Stomach smooth muscle (tissue), 2 donors: ENCODE results near the gene RNF157.

Experiments used
- H3K27ac ChIP-seq: one replicate; pipeline ENCODE4 v1.7.0; 2013; ENCODE audit warnings: mild to moderate bottlenecking, low read length, inconsistent platforms
- H3K27me3 ChIP-seq, 2 donors: one replicate each; pipeline ENCODE4 v1.7.0; 2013; ENCODE audit warnings: low read length in 2 of 2; ENCODE audit not compliant: insufficient read depth in 2 of 2, control insufficient read depth in 1 of 2
- H3K36me3 ChIP-seq, 2 donors: one replicate each; pipeline ENCODE4 v1.7.0; 2013; ENCODE audit warnings: low read length in 2 of 2; ENCODE audit not compliant: control insufficient read depth in 2 of 2, insufficient read depth in 2 of 2
- H3K4me1 ChIP-seq: one replicate; pipeline ENCODE4 v1.7.0; 2013; ENCODE audit warnings: low read length; ENCODE audit not compliant: control insufficient read depth, insufficient read depth
- H3K4me3 ChIP-seq, 2 donors: one replicate each; pipeline ENCODE4 v1.7.0; 2013; ENCODE audit warnings: low read length in 2 of 2
- H3K9ac ChIP-seq, 2 donors: one replicate each; pipeline ENCODE4 v1.7.0; 2013; ENCODE audit warnings: low read length in 2 of 2, mild to moderate bottlenecking in 1 of 2
- H3K9me3 ChIP-seq, 2 donors: one replicate each; pipeline ENCODE4 v1.7.0; 2013; ENCODE audit warnings: low read length in 2 of 2; ENCODE audit not compliant: control insufficient read depth in 2 of 2
- donor health status: healthy.
- donor health status: Pancreatic carcinoma.

Gene RNF157

DNA sequence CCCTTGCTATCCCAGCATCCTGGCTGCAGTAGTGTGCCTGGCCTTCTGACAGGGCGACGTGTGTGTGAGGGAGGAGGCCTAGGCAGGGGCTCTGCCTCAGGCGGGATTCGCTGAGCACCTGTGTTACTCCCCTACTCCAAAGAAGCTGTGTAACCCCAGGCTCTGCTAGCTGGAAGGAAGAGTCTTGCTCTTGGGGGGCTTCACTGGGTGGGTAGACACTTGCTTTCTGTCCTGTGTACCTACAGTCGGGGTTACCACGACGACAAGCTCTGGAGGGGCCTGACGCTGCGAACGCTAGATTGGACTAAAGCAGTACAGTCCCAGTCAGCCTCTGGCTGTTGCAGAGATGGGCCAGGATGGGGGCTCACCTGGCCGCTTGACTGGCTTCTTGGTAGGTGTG is 146.2 kb downstream of the RNF157 start:
- Histone ChIP-seq H3K4me3 (no peak overlapping the region), H3K27me3 (no peaks in the 10 kb centered on the region), H3K9ac (no peak overlapping the region), H3K9me3 (no peaks in the 10 kb centered on the region), H3K27ac (no peak overlapping the region), H3K36me3 (peaks cover 41 to 50% of the 10 kb centered on the region in 2 donors), H3K4me1 (no peaks in the 10 kb centered on the region)

DNA sequence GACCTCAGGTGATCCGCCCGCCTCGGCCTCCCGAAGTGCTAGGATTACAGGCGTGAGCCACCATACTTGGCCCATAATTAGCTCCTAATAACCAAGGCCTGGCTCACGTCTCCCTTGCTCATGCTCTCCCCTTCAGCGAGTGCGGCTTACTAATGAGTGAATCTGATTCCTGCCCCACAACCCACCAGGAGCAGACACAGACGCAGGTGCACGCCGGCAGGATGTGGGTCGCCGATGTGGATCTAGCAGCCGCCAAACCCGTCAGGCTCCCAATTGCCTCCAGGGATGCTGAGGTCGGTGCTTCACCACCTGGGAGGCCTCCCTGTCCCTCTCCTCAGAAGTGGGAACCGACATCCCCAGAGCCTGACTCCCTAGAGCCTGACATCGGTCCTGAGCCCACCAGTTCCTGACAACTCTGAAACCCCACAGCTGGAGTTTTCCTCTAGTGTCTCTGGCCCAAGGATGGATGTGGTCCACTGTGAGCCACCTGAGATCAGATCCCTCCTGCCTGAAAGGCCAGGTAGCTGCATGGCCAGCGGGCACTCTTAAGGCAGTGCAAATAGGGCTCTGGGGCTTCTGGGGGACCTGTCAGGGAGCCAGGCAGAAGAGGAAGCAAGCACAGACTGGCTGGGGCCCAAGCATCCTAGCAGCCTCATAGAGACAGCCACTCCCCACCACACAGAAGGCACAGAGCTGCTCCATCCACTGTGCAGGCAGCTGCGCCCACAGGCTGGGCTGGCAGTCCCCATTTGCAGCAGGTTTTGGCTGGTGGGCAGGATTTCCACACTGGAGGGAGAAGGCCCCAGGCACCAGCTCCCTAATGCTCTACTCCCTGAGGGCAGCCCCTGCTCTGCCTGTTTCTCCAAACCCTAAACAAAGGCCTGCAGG is 147.5 kb downstream of the RNF157 start:
- Histone ChIP-seq H3K4me1 (no peaks in the 10 kb centered on the region), H3K27ac (no peak overlapping the region), H3K9me3 (no peaks in the 10 kb centered on the region), H3K27me3 (no peaks in the 10 kb centered on the region), H3K4me3 (no peak overlapping the region), H3K9ac (no peak overlapping the region), H3K36me3 (peaks cover 54 to 60% of the 10 kb centered on the region in 2 donors)
